ENCODE results near the gene MRPL12.

The MRPL12 gene

GRCh38 chr17:81682565-81683207 is 20.5 kb upstream of the MRPL12 start:
- DNase-seq (ENCODE audit: low read depth) = no peak

- no peak for DNase-seq (ENCODE audit: low read depth)
Observed at GRCh38 chr17:81683208-81683583, 20.0 kb upstream of the MRPL12 start.

GRCh38 chr17:81683584-81684441 is 19.4 kb upstream of the MRPL12 start, which contains the start of the genes ARL16 and HGS:
Gene ARL16 (minus strand): TSS chr17:81683797. CDS start chr17:81683753, 44 bp downstream.
Gene HGS (plus strand): TSS chr17:81684011. CDS start chr17:81684067, 56 bp downstream.
- peak; percentile 94 for DNase-seq (ENCODE audit: low read depth)

- DNase-seq (ENCODE audit: low read depth) = no peak
Observed at GRCh38 chr17:81684442-81684911, 18.7 kb upstream of the MRPL12 start.

- no peak for DNase-seq (ENCODE audit: low read depth)
Observed at GRCh38 chr17:81685108-81685507, 18.1 kb upstream of the MRPL12 start.

GRCh38 chr17:81686614-81687013 is 16.6 kb upstream of the MRPL12 start:
- DNase-seq (ENCODE audit: low read depth) = no peak

- no peak for DNase-seq (ENCODE audit: low read depth)
Observed at GRCh38 chr17:81687770-81688541, 15.2 kb upstream of the MRPL12 start.

GRCh38 chr17:81688616-81689015 is 14.6 kb upstream of the MRPL12 start:
- DNase-seq (ENCODE audit: low read depth) = no peak

- DNase-seq (ENCODE audit: low read depth) = no peak
Observed at GRCh38 chr17:81690066-81690465, 13.1 kb upstream of the MRPL12 start.

- DNase-seq (ENCODE audit: low read depth) = no peak
Observed at GRCh38 chr17:81690549-81690948, 12.6 kb upstream of the MRPL12 start.

- no peak for DNase-seq (ENCODE audit: low read depth)
Observed at GRCh38 chr17:81691196-81691595, 12.0 kb upstream of the MRPL12 start.

GRCh38 chr17:81691608-81692007 is 11.6 kb upstream of the MRPL12 start:
- DNase-seq (ENCODE audit: low read depth) = no peak

- DNase-seq (ENCODE audit: low read depth) = no peak
Observed at GRCh38 chr17:81693509-81694210, 9.5 kb upstream of the MRPL12 start.

- DNase-seq (ENCODE audit: low read depth) = no peak
Observed at GRCh38 chr17:81694810-81695209, 8.4 kb upstream of the MRPL12 start.

GRCh38 chr17:81695211-81695610 is 8.0 kb upstream of the MRPL12 start:
- no peak for DNase-seq (ENCODE audit: low read depth)

GRCh38 chr17:81695801-81696200 is 7.4 kb upstream of the MRPL12 start:
- DNase-seq (ENCODE audit: low read depth) = no peak

- DNase-seq (ENCODE audit: low read depth) = no peak
Observed at GRCh38 chr17:81696218-81696941, 6.8 kb upstream of the MRPL12 start.

- no peak for DNase-seq (ENCODE audit: low read depth)
Observed at GRCh38 chr17:81697261-81698044, 5.7 kb upstream of the MRPL12 start.

- DNase-seq (ENCODE audit: low read depth) = no peak
Observed at GRCh38 chr17:81700353-81701287, 2.5 kb upstream of the MRPL12 start.

All from stimulated activated CD8-positive, alpha-beta memory T cell treated with anti-CD3 and anti-CD28 coated beads, Interleukin-15, amount 100 ng/mL, for 24 hours (primary cell).